Hepatocyte (in vitro differentiated cells): Measurements from ENCODE around the gene GALNT1. TPM values are rescaled to one million over a fixed set of nuclear protein-coding genes. Genes with fewer than 3 reads are reported as not detected.

Source experiments
- DNase-seq: peaks from one replicate; pipeline ENCODE4 v3.0.0-alpha.2; 2016; ENCODE audit warnings: low spot score
- H2AFZ ChIP-seq: fragments of 200-600 bp; sonication (generic); 2 replicates; pipeline ENCODE4 v1.6.0; 2016; ENCODE audit warnings: antibody characterized with exemption, mild to moderate bottlenecking
- H3K27ac ChIP-seq: fragments of 200-600 bp; sonication (generic); 2 replicates; pipeline ENCODE4 v1.5.1; 2016; ENCODE audit warnings: mild to moderate bottlenecking
- H3K27me3 ChIP-seq: fragments of 200-600 bp; sonication (generic); 2 replicates; pipeline ENCODE4 v1.6.1; 2016
- H3K36me3 ChIP-seq: fragments of 200-600 bp; sonication (generic); replicated peaks from 2 replicates; pipeline ENCODE4 v1.5.1; 2016; ENCODE audit warnings: low read depth; ENCODE audit not compliant: insufficient read depth
- H3K4me1 ChIP-seq: fragments of 200-600 bp; sonication (generic); 2 replicates; pipeline ENCODE4 v1.5.1; 2016; ENCODE audit warnings: mild to moderate bottlenecking, moderate library complexity; ENCODE audit not compliant: insufficient read depth
- H3K4me2 ChIP-seq: fragments of 200-600 bp; sonication (generic); 2 replicates; pipeline ENCODE4 v1.6.0; 2016
- H3K4me3 ChIP-seq: fragments of 200-600 bp; sonication (generic); 2 replicates; pipeline ENCODE4 v1.5.1; 2016; ENCODE audit warnings: mild to moderate bottlenecking
- H3K79me2 ChIP-seq: fragments of 200-600 bp; sonication (generic); 2 replicates; pipeline ENCODE4 v1.6.0; 2017; ENCODE audit warnings: mild to moderate bottlenecking
- H3K9me2 ChIP-seq: fragments of 200-600 bp; sonication (generic); replicated peaks from 2 replicates; pipeline ENCODE4 v1.6.0; 2017; ENCODE audit warnings: mild to moderate bottlenecking; ENCODE audit not compliant: insufficient read depth
- H3K9me3 ChIP-seq: fragments of 200-600 bp; sonication (generic); 2 replicates; pipeline ENCODE4 v1.5.1; 2016; ENCODE audit warnings: low read depth, mild to moderate bottlenecking
- H4K20me1 ChIP-seq: fragments of 200-600 bp; sonication (generic); 2 replicates; pipeline ENCODE4 v1.6.0; 2016; ENCODE audit warnings: mild to moderate bottlenecking; ENCODE audit not compliant: insufficient read depth, poor library complexity, severe bottlenecking
- CTCF ChIP-seq: fragments of 200-600 bp; sonication (generic); IDR thresholded peaks from 2 replicates; pipeline ENCODE4 v1.5.1; 2016; ENCODE audit warnings: antibody characterized with exemption, mild to moderate bottlenecking; ENCODE audit not compliant: poor library complexity
- EZH2 ChIP-seq: fragments of 200-600 bp; sonication (generic); IDR thresholded peaks from 2 replicates; pipeline ENCODE4 v1.6.1; 2016; ENCODE audit warnings: antibody characterized with exemption, mild to moderate bottlenecking, borderline replicate concordance
- EZH2phosphoT487 ChIP-seq: fragments of 200-600 bp; sonication (generic); IDR thresholded peaks from one replicate; pipeline ENCODE4 v1.6.1; 2018; ENCODE audit warnings: antibody characterized with exemption, mild to moderate bottlenecking, low read depth, moderate library complexity; ENCODE audit not compliant: unreplicated experiment, severe bottlenecking
- WGBS: methylation state at CpG from one replicate; pipeline ENCODE4 v1.1.6; 2016; ENCODE audit warnings: low lambda C conversion rate; ENCODE audit errors: missing lambda C conversion rate; 5-methylcytosine and 5-hydroxymethylcytosine counted together
- polyA plus RNA-seq: library from polyadenylated mRNA; unstranded; fragments of >200 nt; fragmentation: Nextera tagmentation; extraction: Ambion mirVana; gene quantifications from 2 replicates; pipeline ENCODE4 v1.2.1, GENCODE V29; 2016
- total RNA-seq: library from RNA; depleted of rRNA; stranded (reverse); fragments of >200 nt; gene quantifications from 2 replicates; pipeline ENCODE4 v1.2.3, GENCODE V29; 2014

Gene GALNT1
- total and polyA plus RNA-seq, 2 experiments from 2014 or later = 231 to 271 TPM

- DNase-seq = no peak
- WGBS = 97% methylated on average over 4 of the region's 4 CpGs
- no peak overlapping the region for H3K4me3 ChIP-seq
- H3K9me3 ChIP-seq = no peaks in the 10 kb centered on the region
- no peak overlapping the region for H2AFZ ChIP-seq
- H3K79me2 ChIP-seq = peaks cover 88% of the 10 kb centered on the region
- TF ChIP-seq EZH2 (no peak), EZH2phosphoT487 (no peak), CTCF (no peak)
- H3K9me2 ChIP-seq = no peaks in the 10 kb centered on the region
- no peaks in the 10 kb centered on the region for H3K27me3 ChIP-seq
- H4K20me1 ChIP-seq = no peaks in the 10 kb centered on the region
- H3K27ac ChIP-seq = no peak overlapping the region
- no peaks in the 10 kb centered on the region for H3K36me3 ChIP-seq
- H3K4me1 ChIP-seq = no peaks in the 10 kb centered on the region
- H3K4me2 ChIP-seq = no peak overlapping the region
These were observed 59.9 kb downstream of the GALNT1 start for GRCh38 chr18:35641467-35641866.

- TF ChIP-seq EZH2 (no peak), CTCF (no peak), EZH2phosphoT487 (no peak)
- Histone ChIP-seq H3K36me3 (no peaks in the 10 kb centered on the region), H3K27ac (no peak overlapping the region), H3K4me3 (no peak overlapping the region), H2AFZ (no peak overlapping the region), H3K4me1 (no peaks in the 10 kb centered on the region), H4K20me1 (no peaks in the 10 kb centered on the region), H3K9me3 (no peaks in the 10 kb centered on the region), H3K27me3 (no peaks in the 10 kb centered on the region), H3K9me2 (no peaks in the 10 kb centered on the region), H3K79me2 (peaks cover 91% of the 10 kb centered on the region), H3K4me2 (no peak overlapping the region)
- WGBS = 96% methylated on average over 3 of the region's 3 CpGs
- DNase-seq = no peak
These were observed 60.4 kb downstream of the GALNT1 start for GRCh38 chr18:35641916-35642315.

GRCh38 chr18:35642802-35643201 lies 61.3 kb downstream of the GALNT1 start:
- H3K27me3 ChIP-seq = no peaks in the 10 kb centered on the region
- H3K4me3 ChIP-seq = no peak overlapping the region
- H2AFZ ChIP-seq = no peak overlapping the region
- DNase-seq = no peak
- TF ChIP-seq EZH2phosphoT487 (no peak), CTCF (no peak), EZH2 (no peak)
- H3K9me3 ChIP-seq = no peaks in the 10 kb centered on the region
- no peaks in the 10 kb centered on the region for H3K9me2 ChIP-seq
- no peak overlapping the region for H3K27ac ChIP-seq
- H3K4me1 ChIP-seq = no peaks in the 10 kb centered on the region
- H3K36me3 ChIP-seq = no peaks in the 10 kb centered on the region
- 96% methylated on average over 4 of the region's 4 CpGs for WGBS
- peaks cover 92% of the 10 kb centered on the region for H3K79me2 ChIP-seq
- H4K20me1 ChIP-seq = peaks cover 3% of the 10 kb centered on the region
- no peak overlapping the region for H3K4me2 ChIP-seq

GRCh38 chr18:35646449-35646848 lies 64.9 kb downstream of the GALNT1 start:
- Histone ChIP-seq H3K9me2 (no peaks in the 10 kb centered on the region), H3K4me3 (no peak overlapping the region), H3K36me3 (no peaks in the 10 kb centered on the region), H3K9me3 (peaks cover 2% of the 10 kb centered on the region), H3K27me3 (no peaks in the 10 kb centered on the region), H3K27ac (no peak overlapping the region), H2AFZ (no peak overlapping the region), H3K4me1 (no peaks in the 10 kb centered on the region), H4K20me1 (peaks cover 6% of the 10 kb centered on the region), H3K79me2 (peaks cover 90% of the 10 kb centered on the region), H3K4me2 (no peak overlapping the region)
- no peak for TF ChIP-seq EZH2
- TF ChIP-seq CTCF = no peak
- TF ChIP-seq EZH2phosphoT487 = no peak
- DNase-seq = no peak
